Tibial nerve (tissue), 4 donors: ENCODE measurements around the gene PLCG2.

Experiments
- EP300 ChIP-seq, 2 donors: sonication (generic); formaldehyde crosslinking; IDR thresholded peaks; one replicate each; pipeline ENCODE4 v1.6.1; 2017; ENCODE audit warnings: antibody characterized with exemption in 2 of 2, mild to moderate bottlenecking in 1 of 2
- POLR2A ChIP-seq, 2 donors: fragments of 450-650 bp; IDR thresholded peaks; one replicate each; pipeline ENCODE4 v1.6.1; 2017; ENCODE audit warnings: antibody characterized with exemption in 2 of 2, mild to moderate bottlenecking in 2 of 2, moderate library complexity in 2 of 2
- TF ChIP-seq, protein P1 (sequence below), 5 experiments: fragments of 200-600 bp in 3 of 5; fragments of 450-650 bp in 2 of 5; sonication (generic) in 3 of 5; IDR thresholded peaks; one replicate each; pipeline ENCODE4 v1.5.1; 2016 to 2019; ENCODE audit warnings: antibody characterized with exemption in 5 of 5, mild to moderate bottlenecking in 3 of 5, moderate library complexity in 2 of 5

DNA sequence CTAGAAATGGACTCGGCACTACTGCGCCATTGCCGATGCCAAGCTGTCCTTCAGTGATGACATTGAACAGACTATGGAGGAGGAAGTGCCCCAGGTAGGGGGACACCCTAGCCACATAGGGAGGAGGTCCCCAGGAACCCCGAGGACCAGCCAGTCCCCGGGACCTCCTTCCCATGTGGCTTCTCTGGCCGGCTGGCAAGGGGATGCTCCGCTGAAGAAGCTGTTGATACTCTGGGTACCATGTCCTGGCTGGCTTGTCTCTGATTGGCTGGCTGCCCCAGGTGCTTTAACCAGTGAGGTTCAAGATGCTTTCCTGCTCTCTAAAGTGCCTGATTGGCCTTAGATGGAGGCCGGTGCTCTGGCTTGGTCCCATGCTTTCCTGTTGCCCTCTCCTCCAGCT is 128.6 kb downstream of the PLCG2 start:
- TF ChIP-seq, protein P1, sequence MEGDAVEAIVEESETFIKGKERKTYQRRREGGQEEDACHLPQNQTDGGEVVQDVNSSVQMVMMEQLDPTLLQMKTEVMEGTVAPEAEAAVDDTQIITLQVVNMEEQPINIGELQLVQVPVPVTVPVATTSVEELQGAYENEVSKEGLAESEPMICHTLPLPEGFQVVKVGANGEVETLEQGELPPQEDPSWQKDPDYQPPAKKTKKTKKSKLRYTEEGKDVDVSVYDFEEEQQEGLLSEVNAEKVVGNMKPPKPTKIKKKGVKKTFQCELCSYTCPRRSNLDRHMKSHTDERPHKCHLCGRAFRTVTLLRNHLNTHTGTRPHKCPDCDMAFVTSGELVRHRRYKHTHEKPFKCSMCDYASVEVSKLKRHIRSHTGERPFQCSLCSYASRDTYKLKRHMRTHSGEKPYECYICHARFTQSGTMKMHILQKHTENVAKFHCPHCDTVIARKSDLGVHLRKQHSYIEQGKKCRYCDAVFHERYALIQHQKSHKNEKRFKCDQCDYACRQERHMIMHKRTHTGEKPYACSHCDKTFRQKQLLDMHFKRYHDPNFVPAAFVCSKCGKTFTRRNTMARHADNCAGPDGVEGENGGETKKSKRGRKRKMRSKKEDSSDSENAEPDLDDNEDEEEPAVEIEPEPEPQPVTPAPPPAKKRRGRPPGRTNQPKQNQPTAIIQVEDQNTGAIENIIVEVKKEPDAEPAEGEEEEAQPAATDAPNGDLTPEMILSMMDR (IDR thresholded peaks at IDR 0.05) = no peak
- TF ChIP-seq POLR2A (IDR thresholded peaks at IDR 0.05) = no peak
- no peak for TF ChIP-seq EP300 (IDR thresholded peaks at IDR 0.05)
